Stimulated activated CD8-positive, alpha-beta memory T cell treated with anti-CD3 and anti-CD28 coated beads, Interleukin-7, amount 100 ng/mL, for 24 hours (primary cell): ENCODE results near the gene SDF2L1.
"Not testable (repeated sequence)": the region's sequence is repeated elsewhere in the genome, so short reads cannot be mapped to it uniquely, and the experiment has no call there.

ENCODE experiments used
- DNase-seq: peaks from one replicate; pipeline ENCODE4 v3.0.0-alpha.2; 2020; ENCODE audit warnings: low read depth

SDF2L1 gene

DNA sequence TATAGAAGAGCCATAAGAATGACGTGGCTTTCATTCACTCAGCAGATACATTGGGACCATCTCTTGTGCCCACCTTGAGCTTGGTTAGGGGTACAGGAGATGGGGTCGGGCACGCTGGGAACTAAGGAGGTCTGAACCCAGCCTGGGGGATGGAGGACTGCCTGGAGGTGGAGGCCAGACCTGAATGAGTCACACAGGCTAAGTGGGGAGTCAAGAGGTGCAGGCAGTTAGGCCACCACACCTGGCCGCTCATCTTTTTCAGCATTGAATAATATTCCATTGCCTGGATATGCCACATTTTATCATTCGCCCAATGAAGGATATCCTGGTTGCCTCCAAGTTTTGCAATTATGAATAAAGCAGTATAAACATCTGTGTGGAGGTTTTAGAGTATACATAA is 19.9 kb downstream of the SDF2L1 start:
- DNase-seq = no peak

GRCh38 chr22:21663738-21664137 is 21.6 kb downstream of the SDF2L1 start:
- no peak for DNase-seq

DNA sequence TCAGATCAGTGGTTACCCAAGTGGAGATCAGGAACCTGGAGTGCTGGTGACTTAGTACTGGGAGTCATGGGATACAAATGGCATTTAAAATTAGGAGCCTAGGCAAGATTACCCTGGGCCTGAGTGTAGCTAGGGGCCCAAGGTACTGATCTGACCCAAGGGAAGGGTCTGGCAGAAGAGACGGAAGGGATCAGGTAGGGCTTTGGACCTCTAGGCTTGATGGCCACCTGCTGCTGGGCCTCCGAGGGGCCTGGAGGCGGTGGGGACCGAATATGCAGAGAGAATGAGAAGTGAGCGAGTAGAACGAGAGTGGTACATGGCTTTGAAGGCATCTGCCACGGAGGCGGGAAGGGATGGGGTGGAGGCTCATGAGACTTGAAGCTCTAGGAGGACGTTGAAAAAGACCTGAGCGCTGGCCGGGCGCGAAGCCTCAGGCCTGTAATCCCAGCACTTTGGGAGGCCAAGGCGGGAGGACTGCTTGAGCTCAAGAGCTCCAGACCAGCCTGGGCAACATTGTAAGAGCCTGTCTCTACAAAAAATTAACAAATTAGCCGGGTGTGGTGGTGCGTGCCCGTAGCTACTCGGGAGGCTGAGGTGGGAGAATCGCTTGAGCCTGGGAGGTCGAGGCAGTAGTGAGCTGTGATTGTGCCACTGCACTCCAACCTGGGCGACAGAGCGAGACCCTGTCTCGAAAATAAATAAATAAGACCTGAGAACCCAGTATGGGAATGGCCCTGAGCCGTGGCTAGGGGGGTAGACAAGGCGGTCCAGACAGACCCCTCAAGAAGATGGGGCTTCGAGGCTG is 23.1 kb downstream of the SDF2L1 start:
- DNase-seq = no peak

DNA sequence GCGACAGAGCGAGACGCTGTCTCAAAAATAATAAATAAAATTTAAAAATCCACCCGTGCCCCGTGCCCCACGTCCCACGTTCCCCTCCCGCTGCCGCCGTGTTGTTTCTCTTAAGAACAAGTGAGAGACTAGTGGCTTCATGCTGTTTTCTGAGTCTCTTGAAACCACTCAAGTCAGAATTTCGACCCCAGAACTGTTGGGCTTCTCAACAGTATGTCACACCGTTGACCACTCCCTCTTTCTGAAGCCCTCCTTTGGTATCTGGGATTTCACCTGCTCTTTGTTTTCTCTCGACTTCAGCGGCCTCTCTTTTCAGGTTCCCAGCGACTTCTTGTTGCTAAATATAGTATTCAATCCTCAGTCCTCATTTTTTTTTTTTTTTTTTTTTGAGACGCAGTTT is 24.7 kb downstream of the SDF2L1 start:
- no peak for DNase-seq

- no peak for DNase-seq
Observed at GRCh38 chr22:21669026-21669425, 26.9 kb downstream of the SDF2L1 start.

DNA sequence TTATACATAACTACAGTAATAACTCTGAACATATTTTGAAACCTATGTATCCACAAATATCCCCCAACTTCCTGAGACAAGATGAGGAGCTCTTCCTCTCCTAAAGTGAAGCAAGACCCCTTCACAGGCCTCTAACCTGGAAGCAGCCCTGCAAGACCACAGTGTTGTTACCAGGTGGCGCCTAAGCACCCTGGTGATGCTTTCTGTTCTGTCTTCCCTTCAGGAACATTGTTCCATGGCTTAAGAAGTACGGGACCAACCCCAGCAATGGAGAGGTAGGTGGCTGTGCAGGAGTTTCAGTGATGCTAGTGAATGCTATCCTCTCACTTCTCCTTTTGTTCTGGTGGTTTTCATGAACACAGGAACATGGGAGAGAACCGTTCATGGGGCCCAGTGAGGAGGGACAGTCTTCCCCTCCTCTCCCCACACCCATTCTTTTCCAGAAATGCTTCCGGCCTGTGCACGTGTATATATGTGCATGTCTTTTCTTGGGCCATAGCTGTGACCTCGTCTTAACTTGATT is 30.1 kb downstream of the SDF2L1 start:
- no peak for DNase-seq

DNA sequence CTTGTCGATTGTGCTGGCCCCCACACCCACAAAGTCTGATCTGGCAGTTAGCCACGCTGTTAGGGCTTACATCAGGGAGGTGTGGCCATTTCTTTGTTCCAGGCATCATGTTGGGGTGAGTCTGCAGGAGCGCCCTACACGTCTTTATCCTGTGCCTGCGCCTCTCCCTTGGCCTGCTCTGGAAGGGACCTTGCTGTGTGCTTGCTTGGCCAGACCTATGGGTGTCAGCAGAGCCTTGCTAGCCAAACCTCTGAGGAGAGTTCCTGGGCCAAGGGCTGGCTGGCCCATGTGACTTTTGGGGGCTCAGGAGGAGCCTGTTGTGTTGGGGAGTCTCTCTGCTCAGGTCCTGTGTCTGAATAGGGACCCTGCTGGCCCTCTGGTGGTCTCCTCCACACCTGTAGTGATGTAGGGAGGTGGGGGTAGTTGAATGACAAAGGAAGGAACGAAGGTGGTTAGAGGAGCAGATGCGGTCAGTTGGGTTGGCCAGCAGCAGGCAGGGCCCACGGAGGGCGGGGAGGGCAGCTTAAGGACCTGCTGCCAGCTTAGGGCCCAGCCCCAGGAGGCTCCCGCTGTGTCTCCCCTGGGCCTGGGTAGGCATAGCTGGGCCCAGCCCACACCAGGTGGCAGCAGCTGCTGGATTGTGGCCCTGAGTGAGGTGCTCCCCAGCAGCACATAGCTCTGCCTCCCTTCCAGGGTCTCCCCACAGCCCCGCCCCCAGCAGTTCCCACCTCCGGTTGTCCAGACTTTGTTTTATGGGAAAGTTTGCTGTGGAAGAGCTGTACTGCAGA is 31.6 kb downstream of the SDF2L1 start:
- no peak for DNase-seq

GRCh38 chr22:21674638-21675245 is 32.6 kb downstream of the SDF2L1 start:
- no peak for DNase-seq

DNA sequence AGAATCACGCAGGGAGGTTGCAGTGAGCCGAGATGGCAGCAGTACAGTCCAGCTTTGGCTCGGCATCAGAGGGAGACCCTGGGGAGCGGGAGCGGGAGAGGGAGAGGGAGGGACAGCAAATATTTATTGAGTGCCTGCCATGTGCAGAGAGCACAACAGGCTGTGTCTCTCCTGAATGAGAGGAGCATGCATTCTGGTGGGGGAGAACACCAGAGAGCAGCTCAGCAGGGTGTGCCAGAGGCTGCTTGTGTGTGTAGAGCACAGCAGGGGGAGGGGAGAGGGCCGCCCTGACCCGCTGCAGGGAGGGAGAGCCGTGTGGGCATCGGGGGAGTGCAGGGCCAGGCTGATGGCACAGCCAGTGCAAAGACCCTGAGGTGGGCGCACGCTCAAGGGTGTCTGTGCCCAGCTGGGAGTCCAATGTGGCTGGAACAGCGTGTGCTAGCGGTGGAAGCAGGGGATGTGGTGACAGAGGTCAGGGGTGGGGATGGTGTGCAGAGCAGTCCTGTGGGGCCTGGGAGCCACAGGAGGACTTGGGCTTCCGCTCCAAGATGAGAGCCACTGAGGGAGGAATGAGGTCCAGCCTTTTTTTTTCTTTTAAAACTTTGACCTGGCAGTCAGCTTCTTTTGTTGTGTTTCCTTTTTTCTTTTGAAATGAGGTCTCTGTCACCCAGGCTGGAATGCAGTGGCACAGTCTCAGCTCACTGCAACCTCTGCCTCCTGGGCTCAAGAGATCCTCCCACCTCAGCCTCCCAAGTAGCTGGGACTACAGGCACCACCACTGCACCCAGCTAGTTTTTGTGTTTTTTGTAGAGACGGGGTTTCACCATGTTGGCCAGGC is 35.7 kb downstream of the SDF2L1 start:
- DNase-seq = no peak

DNA sequence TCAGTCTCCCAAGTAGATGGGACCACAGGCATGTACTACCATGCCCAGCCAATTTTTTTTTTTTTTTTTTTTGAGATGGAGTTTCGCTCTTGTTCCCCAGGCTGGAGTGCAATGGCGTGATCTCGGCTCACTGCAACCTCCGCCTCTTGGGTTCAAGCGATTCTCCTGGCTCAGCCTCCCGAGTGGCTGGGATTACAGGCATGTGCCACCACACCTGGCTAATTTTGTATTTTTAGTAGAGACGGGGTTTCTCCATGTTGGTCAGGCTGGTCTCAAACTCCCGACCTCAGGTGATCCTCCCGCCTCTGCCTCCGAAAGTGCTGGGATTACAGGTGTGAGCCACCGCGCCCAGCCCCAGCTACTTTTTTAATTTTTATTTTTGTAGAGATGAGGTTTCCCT is 36.7 kb downstream of the SDF2L1 start:
- not testable (repeated sequence) for DNase-seq

- DNase-seq = no peak
Observed at GRCh38 chr22:21679383-21679782, 37.3 kb downstream of the SDF2L1 start.

GRCh38 chr22:21680830-21681565 is 38.9 kb downstream of the SDF2L1 start:
- no peak for DNase-seq

- DNase-seq = no peak
Observed at GRCh38 chr22:21681566-21682370, 39.7 kb downstream of the SDF2L1 start.

- DNase-seq = no peak
Observed at GRCh38 chr22:21682385-21683175, 40.5 kb downstream of the SDF2L1 start.

DNA sequence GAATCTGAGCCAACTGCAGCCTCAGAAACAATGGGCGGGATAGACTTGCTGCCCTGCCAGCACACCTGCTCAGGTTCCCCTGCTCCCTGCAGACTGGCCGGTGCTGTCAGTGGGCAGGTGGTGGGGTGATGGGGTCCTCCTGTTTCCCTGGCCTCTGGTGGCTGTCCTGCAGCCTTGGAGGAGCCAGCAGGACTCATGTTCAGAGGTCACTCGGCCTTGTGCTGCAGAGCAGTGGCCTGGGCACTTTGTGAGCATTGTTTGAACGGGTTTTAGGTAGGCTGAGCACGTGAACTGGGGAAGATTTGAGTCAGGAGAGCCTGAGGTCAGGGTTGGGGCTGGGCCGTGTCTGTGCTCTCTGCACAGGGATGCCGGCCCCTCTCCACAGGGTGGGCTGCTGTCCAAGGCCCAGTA is 41.3 kb downstream of the SDF2L1 start:
- no peak for DNase-seq

DNA sequence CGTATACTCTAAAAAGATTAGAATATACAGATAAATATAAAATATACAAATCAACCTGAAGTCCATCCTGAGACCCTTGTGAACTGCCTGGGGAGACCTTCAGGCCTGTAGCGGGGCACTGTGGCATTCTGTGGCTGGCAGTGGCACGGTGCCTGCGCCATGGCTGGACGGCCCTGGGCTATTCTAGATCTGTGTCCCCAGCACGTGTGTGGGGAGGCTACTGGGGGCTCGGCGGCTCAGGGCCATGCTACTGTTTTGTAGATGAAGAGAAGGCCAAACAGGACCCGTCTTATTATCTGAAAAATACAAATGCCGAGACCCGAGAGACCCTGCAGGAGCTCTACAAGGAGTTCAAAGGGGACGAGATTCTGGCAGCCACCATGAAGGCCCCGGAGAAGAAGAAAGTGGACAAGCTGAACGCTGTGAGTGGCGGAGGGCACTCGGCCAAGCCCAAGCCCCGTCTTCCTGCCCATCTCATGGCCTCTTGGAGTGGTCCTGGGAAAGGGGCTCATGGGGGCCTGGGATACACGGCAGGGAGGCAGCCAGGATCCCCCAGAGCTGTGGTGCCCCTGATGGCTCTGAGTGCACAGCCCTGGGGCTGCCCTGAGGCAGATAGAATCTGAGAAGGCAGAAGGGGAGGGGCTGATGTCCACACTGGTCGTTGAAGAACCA is 42.5 kb downstream of the SDF2L1 start:
- no peak for DNase-seq

GRCh38 chr22:21685164-21685513 is 43.0 kb downstream of the SDF2L1 start:
- DNase-seq = no peak

DNA sequence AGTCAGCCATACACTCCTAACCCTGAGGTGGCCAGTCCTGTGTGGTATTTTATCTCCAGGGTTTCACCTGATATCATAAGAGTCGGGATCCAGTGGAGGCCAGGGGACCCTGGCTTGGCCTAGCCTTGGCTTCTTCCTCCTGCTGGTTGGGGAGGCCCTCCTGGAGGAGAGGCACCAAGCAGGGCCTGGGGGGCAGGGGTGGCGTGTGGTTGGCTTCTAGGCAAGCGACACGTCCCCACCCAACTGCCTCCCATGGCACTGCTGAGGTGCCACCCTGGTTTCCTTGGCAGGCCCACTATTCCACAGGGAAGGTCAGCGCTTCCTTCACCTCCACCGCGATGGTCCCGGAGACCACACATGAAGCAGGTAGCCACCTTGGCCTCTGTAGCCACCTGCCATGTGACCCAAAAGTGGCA is 44.1 kb downstream of the SDF2L1 start:
- no peak for DNase-seq
